Measurements from ENCODE around the gene WDR43. TPM values are rescaled to one million over a fixed set of nuclear protein-coding genes. Genes with fewer than 3 reads are reported as not detected.

The WDR43 gene
- total and polyA plus RNA-seq, 2 experiments from 2014 or later: 101 to 140 TPM

GRCh38 chr2:28901202-28901601 lies 6.7 kb downstream of the WDR43 start:
- peaks cover 30% of the 10 kb centered on the region for H3K4me1 ChIP-seq (ENCODE audit: insufficient read depth)
- no peaks in the 10 kb centered on the region for H3K9me3 Mint-ChIP-seq
- H3K27me3 ChIP-seq (ENCODE audit: insufficient read depth): no peaks in the 10 kb centered on the region
- peaks cover 33% of the 10 kb centered on the region for H3K4me1 Mint-ChIP-seq
- no peak overlapping the region for H2AFZ ChIP-seq
- H3F3A ChIP-seq (replicated peaks; ENCODE audit: low read depth): no peaks in the 10 kb centered on the region
- peaks cover 100% of the 10 kb centered on the region for H3K79me2 ChIP-seq (replicated peaks; ENCODE audit: insufficient read depth)
- DNase-seq (ENCODE audit: low spot score) (no peak), ATAC-seq (no peak)
- H3K9me2 ChIP-seq (ENCODE audit: insufficient read depth): no peaks in the 10 kb centered on the region
- peaks cover 1% of the 10 kb centered on the region for H3K27me3 Mint-ChIP-seq (ENCODE audit: insufficient read depth, low read depth, poor library complexity)
- H3K36me3 ChIP-seq (ENCODE audit: insufficient read depth): peaks cover 32% of the 10 kb centered on the region; the same call in 1 of the 2 replicates
- TF ChIP-seq ZNF331 (CRISPR knock-in tag; IDR thresholded peaks at IDR 0.05; ENCODE audit: low read depth) (no peak), STAT1 (IDR thresholded peaks at IDR 0.05; ENCODE audit: unreplicated experiment) (no peak), CTCF (conservative IDR thresholded peaks at IDR 0.05; ENCODE audit: low read depth in 2 of 2) (no peak), ZNF462 (CRISPR knock-in tag; IDR thresholded peaks at IDR 0.05) (no peak), JUNB (IDR thresholded peaks at IDR 0.05; ENCODE audit: unreplicated experiment) (no peak), CREB1 (CRISPR knock-in tag; IDR thresholded peaks at IDR 0.05; ENCODE audit: low read depth) (no peak)
- no peak overlapping the region for H3K4me2 ChIP-seq
- no peak overlapping the region for H3K4me3 Mint-ChIP-seq
- peaks cover 87% of the 10 kb centered on the region for H4K20me1 ChIP-seq (replicated peaks; ENCODE audit: insufficient read depth)
- no peak overlapping the region for H3K4me3 ChIP-seq
- H3K27ac ChIP-seq (ENCODE audit: low read depth): peak overlapping the region; percentile 3; the same call in 1 of the 2 replicates
- H3K36me3 Mint-ChIP-seq (ENCODE audit: low read depth): peaks cover 43% of the 10 kb centered on the region
- H3K27ac Mint-ChIP-seq: 0 out of 2 replicates have a peak overlapping the region, but pooled peaks have one; percentile 30

Measured in GM23338 (cell line).